HCT116 (cell line): ENCODE measurements around the gene ERCC6. TPM values are rescaled to one million over a fixed set of nuclear protein-coding genes. Genes with fewer than 3 reads are reported as not detected.
A peak's percentile ranks its signal among the peaks of the same experiment; 100 is the strongest.

Experiments used
- ATAC-seq: fragments of 200-7000 bp; cut with Tn5 transposase; 2 replicates; pipeline ENCODE4 v1.9.1; 2020; ENCODE audit warnings: mild to moderate bottlenecking, moderate library complexity
- BruUV-seq: library from RNA; stranded (reverse); fragments of 400-500 nt; replicated peaks from 2 replicates; lab custom pipeline; 2021; lab: Mats Ljungman, UMichigan
- CTCF ChIA-PET: fragments of 300-600 bp; sonication (Branson Sonifier 250); formaldehyde crosslinking; loops from one replicate; lab custom pipeline; 2021; ENCODE audit warnings: antibody characterized with exemption; lab: Charles Lee
- POLR2A ChIA-PET: fragments of 300-600, 350-600 bp; sonication (Branson Sonifier 250); formaldehyde crosslinking; loops from one replicate; lab custom pipeline; 2021; ENCODE audit warnings: antibody characterized with exemption; lab: Charles Lee
- RAD21 ChIA-PET, 2 experiments: fragments of 300-600 bp; sonication (Branson Sonifier 250); formaldehyde crosslinking; loops; one replicate each; lab custom pipeline; 2023; ENCODE audit warnings: low total read pairs in 2 of 2; ENCODE audit not compliant: uncharacterized antibody in 2 of 2, unreplicated experiment in 2 of 2, low non-redundant PET in 1 of 2; lab: Charles Lee
- DNase-seq: peaks from one replicate; pipeline ENCODE4 v3.0.0-alpha.2; 2010; ENCODE audit warnings: low read depth, low spot score
- H2AFZ ChIP-seq: fragments of 200-600 bp; shearing (Covaris generic), sonication (generic); 2 replicates; pipeline ENCODE4 v1.6.1; 2017; ENCODE audit warnings: low read depth, mixed run types, mixed read lengths, antibody characterized with exemption, low read length; ENCODE audit not compliant: poor library complexity, severe bottlenecking
- H3K27ac ChIP-seq: 2 replicates; pipeline ENCODE4 v1.5.1; 2012; ENCODE audit warnings: low read depth, low read length
- H3K27me3 ChIP-seq: fragments of 200-600 bp; sonication (generic); 2 replicates; pipeline ENCODE4 v1.6.1; 2016; ENCODE audit warnings: mixed run types, low read length, mixed read lengths; ENCODE audit not compliant: insufficient read depth
- H3K36me3 ChIP-seq, 2 experiments: fragments of 200-500 bp in 1 of 2; fragments of 200-600 bp in 1 of 2; sonication (Bioruptor generic) in 1 of 2; sonication (generic) in 1 of 2; 2 replicates each; pipeline versions ENCODE4 v1.5.1 to v1.6.1; 2014 to 2016; ENCODE audit warnings: low read length in 2 of 2, inconsistent platforms in 1 of 2, mixed read lengths in 1 of 2, mixed run types in 1 of 2; ENCODE audit not compliant: insufficient read depth in 2 of 2, control insufficient read depth in 1 of 2
- H3K4me1 ChIP-seq, 2 experiments: fragments of 200-600 bp in 1 of 2; sonication (generic) in 1 of 2; 2 replicates each; pipeline versions ENCODE4 v1.5.1 to v1.6.1; 2012 to 2017; ENCODE audit warnings: low read length in 2 of 2, inconsistent platforms in 1 of 2, mild to moderate bottlenecking in 1 of 2, mixed read lengths in 1 of 2, mixed run types in 1 of 2, moderate library complexity in 1 of 2; ENCODE audit not compliant: insufficient read depth in 2 of 2, control insufficient read depth in 1 of 2
- H3K4me2 ChIP-seq: fragments of 200-600 bp; sonication (generic); 2 replicates; pipeline ENCODE4 v1.6.1; 2017; ENCODE audit warnings: mixed run types, low read length, mixed read lengths
- H3K4me3 ChIP-seq, 2 experiments: fragments of 200-600 bp in 1 of 2; sonication (generic) in 1 of 2; replicated peaks in 1 of 2; 2 replicates each; pipeline ENCODE4 v1.5.1; 2011 to 2016; ENCODE audit warnings: low read length in 2 of 2, control low read depth in 1 of 2, low read depth in 1 of 2, mild to moderate bottlenecking in 1 of 2, mixed read lengths in 1 of 2, mixed run types in 1 of 2
- H3K79me2 ChIP-seq: fragments of 200-600 bp; sonication (generic); 2 replicates; pipeline ENCODE4 v1.6.1; 2017; ENCODE audit warnings: mild to moderate bottlenecking, mixed run types, low read length, moderate library complexity, mixed read lengths; ENCODE audit not compliant: insufficient read depth
- H3K9ac ChIP-seq: fragments of 200-600 bp; sonication (generic); 2 replicates; pipeline ENCODE4 v1.6.1; 2016; ENCODE audit warnings: low read length, mixed read lengths
- H3K9me2 ChIP-seq: fragments of 200-600 bp; sonication (generic), shearing (Covaris generic); 2 replicates; pipeline ENCODE4 v1.6.1; 2017; ENCODE audit warnings: mixed run types, mild to moderate bottlenecking, moderate library complexity; ENCODE audit not compliant: insufficient read depth
- H3K9me3 ChIP-seq, 2 experiments: fragments of 200-500 bp in 1 of 2; fragments of 200-600 bp in 1 of 2; sonication (Bioruptor generic) in 1 of 2; sonication (generic) in 1 of 2; 2 replicates each; pipeline ENCODE4 v1.6.1; 2014 to 2017; ENCODE audit warnings: low read length in 2 of 2, mixed read lengths in 2 of 2, inconsistent platforms in 1 of 2, low read depth in 1 of 2, mild to moderate bottlenecking in 1 of 2, mixed run types in 1 of 2, moderate library complexity in 1 of 2; ENCODE audit not compliant: control insufficient read depth in 1 of 2, insufficient read depth in 1 of 2
- H4K20me1 ChIP-seq: fragments of 200-600 bp; sonication (generic), shearing (Covaris generic); 2 replicates; pipeline ENCODE4 v1.6.1; 2017; ENCODE audit warnings: mixed run types, mild to moderate bottlenecking, moderate library complexity; ENCODE audit not compliant: insufficient read depth
- ATF3 ChIP-seq: IDR thresholded peaks from 2 replicates; pipeline ENCODE4 v1.6.1; 2012
- CBX3 ChIP-seq: IDR thresholded peaks from 2 replicates; pipeline ENCODE4 v1.6.1; 2012; ENCODE audit warnings: low read depth
- CTCF ChIP-seq, 3 experiments: fragments of 200-600 bp in 1 of 3; sonication (generic) in 1 of 3; IDR thresholded peaks in 2 of 3; conservative IDR thresholded peaks in 1 of 3; 2 replicates each; pipeline ENCODE4 v1.5.1; 2012 to 2017; ENCODE audit warnings: low read depth in 2 of 3, low read length in 2 of 3, antibody characterized with exemption in 1 of 3, borderline replicate concordance in 1 of 3, control low read depth in 1 of 3, mild to moderate bottlenecking in 1 of 3, mixed read lengths in 1 of 3, mixed run types in 1 of 3, moderate library complexity in 1 of 3; ENCODE audit not compliant: insufficient read depth in 1 of 3
- EZH2 ChIP-seq: fragments of 200-600 bp; sonication (generic); IDR thresholded peaks from 2 replicates; pipeline ENCODE4 v1.6.1; 2017; ENCODE audit warnings: antibody characterized with exemption, mixed run types
- POLR2A ChIP-seq: IDR thresholded peaks from 2 replicates; pipeline ENCODE4 v1.7.0; 2011; ENCODE audit warnings: borderline replicate concordance; ENCODE audit not compliant: insufficient read depth, insufficient read length; ENCODE audit errors: extremely low read depth
- SIN3A ChIP-seq: IDR thresholded peaks from 2 replicates; pipeline ENCODE4 v1.6.1; 2012; ENCODE audit warnings: low read depth
- YY1 ChIP-seq: IDR thresholded peaks from 2 replicates; pipeline ENCODE4 v1.6.1; 2011; ENCODE audit warnings: low read length, low read depth, moderate library complexity, mild to moderate bottlenecking; ENCODE audit not compliant: insufficient replicate concordance; ENCODE audit errors: extremely low read depth
- intact Hi-C: fragments of 100-400 bp; cut with micrococcal nuclease; formaldehyde crosslinking; loops from 2 replicates; pipeline ENCODE4 v1.10.0; 2022
- total RNA-seq: library from RNA; stranded (reverse); gene quantifications from one replicate; pipeline ENCODE4 v1.2.1, GENCODE V29; 2021; ENCODE audit not compliant: unreplicated experiment
- TF ChIP-seq, protein P1 (sequence below): IDR thresholded peaks from 2 replicates; pipeline ENCODE4 v1.6.1; 2011; ENCODE audit warnings: mild to moderate bottlenecking, low read length, moderate library complexity; ENCODE audit not compliant: insufficient replicate concordance; ENCODE audit errors: extremely low read depth

ERCC6 gene
- total RNA-seq, 1 experiment from 2014 or later = 16.4 TPM

- H3K4me3 ChIP-seq = no peak overlapping the region
- no peak overlapping the region for H2AFZ ChIP-seq
- no peak overlapping the region for H3K9ac ChIP-seq
- ChIA-PET CTCF (interaction anchor here (1.2 kb wide), 1 partner anchor 93 kb away, joined by 4 read pairs; no protein-coding TSS in a partner anchor), POLR2A (no interaction called here), RAD21 (no interaction called here)
- no peak overlapping the region for H3K27ac ChIP-seq
- no peaks in the 10 kb centered on the region for H3K9me3 ChIP-seq
- H3K4me1 ChIP-seq = no peaks in the 10 kb centered on the region
- DNase-seq (no peak), ATAC-seq (0 out of 2 replicates have a peak, but pooled peaks have one; percentile 42)
- no peak overlapping the region for H3K4me2 ChIP-seq
- H3K36me3 ChIP-seq = no peaks in the 10 kb centered on the region; a peak in 1 of 4 replicates
- intact Hi-C loops = no loop called here
- no peak for TF ChIP-seq POLR2A
- no peak for TF ChIP-seq ATF3
- TF ChIP-seq EZH2 = no peak
- TF ChIP-seq CTCF (IDR thresholded peaks at IDR 0.05 in 2 of 3, conservative IDR thresholded peaks at IDR 0.05 in 1 of 3; ENCODE audit: borderline replicate concordance in 1 of 3, insufficient read depth in 1 of 3, low read depth in 2 of 3, low read length in 2 of 3) = no peak
- TF ChIP-seq, protein P1, sequence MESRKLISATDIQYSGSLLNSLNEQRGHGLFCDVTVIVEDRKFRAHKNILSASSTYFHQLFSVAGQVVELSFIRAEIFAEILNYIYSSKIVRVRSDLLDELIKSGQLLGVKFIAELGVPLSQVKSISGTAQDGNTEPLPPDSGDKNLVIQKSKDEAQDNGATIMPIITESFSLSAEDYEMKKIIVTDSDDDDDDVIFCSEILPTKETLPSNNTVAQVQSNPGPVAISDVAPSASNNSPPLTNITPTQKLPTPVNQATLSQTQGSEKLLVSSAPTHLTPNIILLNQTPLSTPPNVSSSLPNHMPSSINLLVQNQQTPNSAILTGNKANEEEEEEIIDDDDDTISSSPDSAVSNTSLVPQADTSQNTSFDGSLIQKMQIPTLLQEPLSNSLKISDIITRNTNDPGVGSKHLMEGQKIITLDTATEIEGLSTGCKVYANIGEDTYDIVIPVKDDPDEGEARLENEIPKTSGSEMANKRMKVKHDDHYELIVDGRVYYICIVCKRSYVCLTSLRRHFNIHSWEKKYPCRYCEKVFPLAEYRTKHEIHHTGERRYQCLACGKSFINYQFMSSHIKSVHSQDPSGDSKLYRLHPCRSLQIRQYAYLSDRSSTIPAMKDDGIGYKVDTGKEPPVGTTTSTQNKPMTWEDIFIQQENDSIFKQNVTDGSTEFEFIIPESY = no peak
- no peak for TF ChIP-seq SIN3A
- no peak for TF ChIP-seq YY1
- no peak for TF ChIP-seq CBX3
- no peaks in the 10 kb centered on the region for H3K9me2 ChIP-seq
- H4K20me1 ChIP-seq = no peaks in the 10 kb centered on the region
- no TSS peak for BruUV-seq
- H3K27me3 ChIP-seq = no peaks in the 10 kb centered on the region
- no peaks in the 10 kb centered on the region for H3K79me2 ChIP-seq
Observed at GRCh38 chr10:49500412-49500811, 38.5 kb downstream of the ERCC6 start.
